KOPT-K1 (cell line): ENCODE results near the gene PIWIL1.

Experiments used
- H3K27ac ChIP-seq: fragments of 200-600 bp; sonication (generic); 2 replicates; pipeline ENCODE4 v1.5.1; 2016; ENCODE audit warnings: antibody characterized with exemption, mild to moderate bottlenecking, low read depth, low read length; ENCODE audit not compliant: poor library complexity, severe bottlenecking
- H3K36me3 ChIP-seq: fragments of 200-600 bp; sonication (generic); 2 replicates; pipeline ENCODE4 v1.5.1; 2017; ENCODE audit warnings: antibody characterized with exemption, mild to moderate bottlenecking, low read length, moderate library complexity; ENCODE audit not compliant: insufficient read depth
- H3K9me3 ChIP-seq: fragments of 200-600 bp; sonication (generic); 2 replicates; pipeline ENCODE4 v1.5.1; 2017; ENCODE audit warnings: antibody characterized with exemption, low read length, mild to moderate bottlenecking; ENCODE audit not compliant: insufficient read depth, poor library complexity, severe bottlenecking

PIWIL1 gene

DNA sequence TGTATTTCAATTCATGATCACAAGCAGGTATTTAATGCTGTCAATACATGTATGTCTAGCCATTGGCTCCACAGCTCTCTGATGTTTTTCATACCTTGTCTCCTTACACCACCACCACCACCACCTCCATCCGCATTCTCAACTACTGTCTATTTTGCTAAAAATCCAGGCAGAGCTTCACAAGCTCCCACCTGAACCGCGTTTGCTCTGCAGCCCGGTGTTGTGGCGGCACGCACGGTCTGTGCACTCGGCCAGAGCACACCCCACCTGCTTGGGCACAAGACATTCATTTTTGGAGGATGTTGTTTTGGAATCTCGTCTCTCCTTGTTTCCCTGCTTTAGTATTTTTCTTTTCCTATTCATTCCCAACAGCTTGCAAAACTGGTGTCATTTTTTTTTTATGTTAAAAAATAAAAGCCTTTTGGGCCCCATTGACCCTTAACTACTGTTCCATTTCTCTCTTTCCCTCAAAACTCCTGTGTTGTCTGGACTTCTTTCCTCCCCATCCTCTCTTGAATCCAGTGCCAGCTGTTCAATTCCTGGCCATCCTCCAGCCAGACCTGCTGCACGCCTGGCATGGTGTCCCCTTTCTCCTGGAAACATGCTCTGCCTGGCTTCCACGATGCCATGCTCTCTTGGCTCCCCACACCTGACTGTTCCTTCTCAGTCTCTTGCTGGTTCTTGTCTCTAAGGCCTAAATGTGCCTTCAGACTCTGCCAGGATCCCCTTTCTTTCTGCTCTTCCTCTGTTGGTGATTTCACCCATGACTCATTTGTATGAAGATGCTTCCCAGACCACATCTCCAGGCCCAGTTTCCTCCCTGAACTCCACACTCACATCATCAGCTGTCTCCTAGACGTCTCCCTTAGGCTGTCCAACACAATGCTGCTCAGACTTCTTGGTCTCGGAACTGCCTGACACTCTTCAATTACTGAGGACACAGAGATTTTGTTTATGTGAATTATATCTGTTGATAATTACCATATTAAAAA, 37.9 kb downstream of the PIWIL1 start:
- no peaks in the 10 kb centered on the region for H3K9me3 ChIP-seq
- H3K27ac ChIP-seq: no peak overlapping the region
- H3K36me3 ChIP-seq: no peaks in the 10 kb centered on the region

DNA sequence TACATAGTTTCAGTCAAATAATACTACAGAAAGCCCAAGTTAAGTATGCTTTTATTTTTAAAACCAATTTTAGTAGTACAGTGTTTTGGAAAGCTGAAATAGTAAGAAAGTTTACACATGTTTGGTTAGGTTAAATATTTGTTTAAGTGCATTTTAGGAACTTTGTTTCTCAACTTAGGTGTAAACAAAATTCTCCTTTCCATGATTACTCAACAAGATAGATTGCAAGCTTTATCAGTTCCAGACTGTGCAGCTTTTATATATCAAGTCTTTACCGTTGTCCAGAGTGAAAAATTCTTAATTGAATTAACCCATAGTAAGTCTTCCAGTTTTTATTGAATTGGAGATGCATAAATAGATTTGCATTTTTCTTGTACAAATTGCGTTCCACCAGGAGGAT, 45.1 kb downstream of the PIWIL1 start:
- Histone ChIP-seq H3K9me3 (peaks cover 10% of the 10 kb centered on the region), H3K36me3 (no peaks in the 10 kb centered on the region), H3K27ac (no peak overlapping the region)

DNA sequence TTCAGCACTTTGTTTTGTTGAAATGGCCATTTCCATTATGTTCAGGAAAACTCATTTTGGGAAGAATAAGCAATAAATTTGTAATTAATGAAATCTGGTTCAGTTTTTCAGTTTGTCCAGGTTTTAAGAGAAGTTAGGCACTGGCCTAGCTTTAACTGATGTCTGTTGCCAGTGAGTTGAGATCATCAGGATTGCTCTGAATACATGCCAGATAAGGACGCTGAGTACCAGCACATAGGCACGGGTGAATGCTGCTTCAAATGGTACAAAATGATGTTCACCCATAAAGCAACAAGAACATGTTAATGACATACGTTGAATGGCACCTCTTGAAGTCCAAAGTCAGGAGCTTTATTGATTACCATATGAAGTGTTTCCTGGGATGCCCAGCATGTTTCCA, 46.5 kb downstream of the PIWIL1 start:
- H3K27ac ChIP-seq: no peak overlapping the region
- peaks cover 14% of the 10 kb centered on the region for H3K9me3 ChIP-seq
- no peaks in the 10 kb centered on the region for H3K36me3 ChIP-seq

DNA sequence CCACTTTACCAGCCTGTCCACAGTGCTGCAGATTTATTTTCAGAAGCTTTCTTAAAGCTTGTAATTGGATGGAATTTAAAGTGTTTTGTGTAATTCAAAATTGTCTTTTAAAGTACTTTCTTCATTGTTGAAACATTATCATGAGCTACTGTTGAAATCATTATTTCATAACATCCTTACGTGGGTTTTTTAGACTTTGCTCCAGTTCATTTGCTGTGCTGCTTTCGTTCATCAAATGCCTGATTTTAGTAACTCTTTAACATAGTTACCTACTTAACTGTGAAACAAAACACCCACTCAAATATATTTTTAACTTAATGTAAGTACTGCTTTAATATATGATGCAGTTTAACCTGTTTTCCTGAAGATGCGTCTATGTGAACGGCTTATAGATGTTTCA, 47.5 kb downstream of the PIWIL1 start:
- Histone ChIP-seq H3K9me3 (peaks cover 14% of the 10 kb centered on the region), H3K36me3 (no peaks in the 10 kb centered on the region), H3K27ac (no peak overlapping the region)

DNA sequence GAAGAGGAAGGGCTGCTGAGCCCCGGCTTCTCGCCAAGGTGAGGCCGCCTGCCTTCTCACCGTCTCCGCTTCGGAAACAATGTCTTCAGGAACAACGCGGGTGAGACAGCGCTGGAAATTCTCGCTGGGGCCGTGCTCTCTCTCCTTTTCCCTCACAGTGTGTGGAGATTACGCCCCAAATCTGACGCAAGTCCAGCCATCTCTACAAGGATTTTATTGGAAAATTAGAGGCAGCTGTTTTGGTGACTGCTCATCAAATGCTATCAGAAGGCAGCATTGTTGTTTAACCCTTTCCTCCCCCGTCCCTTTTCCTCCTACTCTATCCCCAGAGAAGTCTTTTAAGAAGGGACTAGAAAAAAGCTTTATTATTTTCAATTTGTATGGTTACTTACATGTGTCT, 53.5 kb downstream of the PIWIL1 start:
- Histone ChIP-seq H3K9me3 (peaks cover 10% of the 10 kb centered on the region), H3K36me3 (no peaks in the 10 kb centered on the region), H3K27ac (no peak overlapping the region)

DNA sequence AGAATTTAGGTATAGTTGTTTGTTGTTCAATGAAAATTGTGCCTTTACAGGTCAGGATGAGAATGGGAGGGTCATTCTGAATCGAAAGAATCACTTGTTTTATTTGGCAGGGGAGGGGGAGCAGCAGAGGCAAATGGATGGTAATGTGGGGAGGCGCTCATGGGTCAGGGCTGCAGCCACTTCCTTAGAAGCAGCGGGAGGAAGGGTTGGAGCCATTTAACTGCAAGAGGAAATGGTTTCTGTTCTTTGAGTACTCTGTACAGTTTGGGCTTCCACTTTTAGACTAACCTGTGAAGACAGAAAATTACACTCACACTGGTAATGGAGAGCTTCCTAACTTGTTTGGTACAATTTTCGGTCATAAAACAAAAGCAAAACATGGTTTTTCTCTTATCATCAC, 57.2 kb downstream of the PIWIL1 start:
- Histone ChIP-seq H3K27ac (peak overlapping the region; percentile 44), H3K9me3 (no peaks in the 10 kb centered on the region), H3K36me3 (no peaks in the 10 kb centered on the region)

DNA sequence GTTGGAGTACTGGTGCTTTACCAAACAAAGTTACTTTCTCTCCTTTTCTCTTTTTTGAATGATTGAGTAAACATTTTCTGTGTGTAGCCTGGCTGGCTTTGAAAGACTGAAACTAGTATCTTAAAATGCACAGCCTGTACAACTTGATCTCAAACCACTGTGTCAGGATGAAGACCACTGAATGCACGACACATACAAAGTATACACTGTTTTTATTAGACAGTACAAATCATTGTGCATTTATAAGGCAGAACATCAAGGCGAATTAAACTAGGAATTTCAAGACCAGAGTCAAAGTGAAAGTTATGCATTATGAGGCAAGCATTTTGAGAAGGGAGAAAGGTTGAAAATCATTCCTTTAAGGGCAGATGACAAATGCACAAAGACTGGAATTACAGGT, 59.0 kb downstream of the PIWIL1 start:
- H3K27ac ChIP-seq: no peak overlapping the region
- H3K9me3 ChIP-seq: no peaks in the 10 kb centered on the region
- no peaks in the 10 kb centered on the region for H3K36me3 ChIP-seq

DNA sequence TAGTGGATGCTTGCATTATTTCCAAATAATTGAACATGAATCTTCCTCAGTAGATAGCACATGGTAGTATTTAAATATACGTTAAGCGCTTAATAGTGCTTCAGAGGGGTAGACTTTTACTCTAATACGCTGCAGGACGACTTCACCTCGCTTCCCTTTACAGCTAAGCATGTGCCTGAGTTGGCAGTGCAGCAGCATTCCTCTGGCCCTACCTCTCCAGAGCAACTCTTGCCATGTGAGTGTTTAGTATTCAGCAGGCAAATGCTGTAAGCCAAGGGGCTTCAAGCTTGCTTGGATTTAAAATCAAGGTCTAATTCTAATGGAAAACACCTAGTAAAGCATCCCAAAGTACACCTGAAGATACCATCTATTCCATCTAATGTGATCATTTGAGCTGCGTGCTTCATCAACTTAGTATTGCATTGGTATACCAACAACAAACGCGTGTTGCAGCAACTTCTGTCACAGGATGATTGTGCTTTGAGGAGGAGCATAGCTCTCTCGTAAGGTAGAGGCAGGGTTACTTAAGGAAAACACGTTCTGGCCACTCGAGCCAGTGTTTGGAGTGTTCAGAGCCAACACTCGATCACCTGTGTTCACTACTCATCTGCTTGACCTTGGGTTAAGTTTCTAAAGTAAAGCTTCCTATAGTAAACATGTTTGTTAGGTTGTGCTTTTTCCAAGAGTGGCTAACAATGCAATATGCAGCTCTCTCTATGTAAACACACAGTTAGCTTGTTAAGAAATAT, 60.6 kb downstream of the PIWIL1 start:
- Histone ChIP-seq H3K36me3 (no peaks in the 10 kb centered on the region), H3K9me3 (no peaks in the 10 kb centered on the region), H3K27ac (no peak overlapping the region)

DNA sequence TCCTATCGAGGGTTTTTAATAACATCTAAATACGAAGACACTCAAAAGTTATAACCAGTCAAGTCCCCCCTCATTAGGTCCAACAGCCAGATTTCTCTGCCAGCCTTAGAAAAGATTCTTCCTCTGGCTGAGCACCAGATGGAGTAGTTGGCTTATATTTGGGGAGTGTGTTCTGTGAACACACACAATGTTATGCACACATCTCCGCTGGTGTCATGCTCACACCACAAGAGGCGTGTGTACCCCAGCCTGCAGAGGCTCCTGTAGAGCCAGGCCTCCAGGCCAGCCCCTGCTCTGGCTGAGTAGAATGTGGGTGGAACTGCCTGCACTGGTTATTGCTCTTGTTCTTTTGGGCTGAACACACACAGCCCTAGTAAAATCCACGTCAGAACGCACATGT, 64.0 kb downstream of the PIWIL1 start:
- Histone ChIP-seq H3K9me3 (no peaks in the 10 kb centered on the region), H3K36me3 (no peaks in the 10 kb centered on the region), H3K27ac (no peak overlapping the region)

DNA sequence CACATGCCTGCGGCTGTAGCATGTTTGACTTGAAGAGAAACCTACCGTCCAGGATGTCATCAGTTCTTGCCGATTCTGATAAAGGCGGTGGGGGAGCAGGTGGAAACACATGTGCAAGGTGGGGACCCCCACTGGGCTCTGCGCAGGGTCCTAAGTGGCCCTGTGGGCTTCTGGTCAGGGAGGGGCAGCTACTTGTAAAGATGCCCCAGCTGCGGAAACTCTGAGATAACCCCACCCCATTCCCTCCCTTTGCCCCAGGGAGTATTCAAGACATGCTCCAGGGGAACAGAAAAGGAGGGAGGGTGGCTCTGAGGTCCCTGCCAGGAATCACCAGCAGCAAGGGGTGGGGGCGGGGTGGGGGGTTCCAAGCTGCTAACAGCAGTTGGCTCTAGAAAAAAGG, 67.6 kb downstream of the PIWIL1 start:
- H3K27ac ChIP-seq: no peak overlapping the region
- H3K9me3 ChIP-seq: no peaks in the 10 kb centered on the region

DNA sequence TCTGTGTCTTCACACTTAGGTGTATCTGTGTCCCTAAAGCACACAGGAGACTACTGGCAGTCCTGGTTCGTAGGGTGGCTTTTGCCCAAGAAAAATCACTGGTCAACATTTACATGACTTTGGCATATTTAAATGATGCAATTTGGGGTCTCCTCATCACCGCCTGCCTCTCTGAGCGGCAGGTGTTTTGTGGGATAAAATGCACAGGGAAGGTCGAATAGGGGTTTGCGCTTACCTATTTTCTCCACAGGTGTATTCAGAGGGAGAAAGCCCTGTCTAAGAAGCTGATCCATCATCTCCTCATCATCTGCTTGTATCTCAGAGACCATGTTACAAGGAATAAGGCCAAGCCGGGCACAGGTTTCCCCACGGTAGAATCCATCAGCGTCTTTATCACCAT, 74.7 kb downstream of the PIWIL1 start:
- Histone ChIP-seq H3K27ac (no peak overlapping the region), H3K36me3 (no peaks in the 10 kb centered on the region), H3K9me3 (no peaks in the 10 kb centered on the region)

More for the DNA sequence above, 67.6 kb downstream of the PIWIL1 start:
- H3K36me3 ChIP-seq: no peaks in the 10 kb centered on the region

DNA sequence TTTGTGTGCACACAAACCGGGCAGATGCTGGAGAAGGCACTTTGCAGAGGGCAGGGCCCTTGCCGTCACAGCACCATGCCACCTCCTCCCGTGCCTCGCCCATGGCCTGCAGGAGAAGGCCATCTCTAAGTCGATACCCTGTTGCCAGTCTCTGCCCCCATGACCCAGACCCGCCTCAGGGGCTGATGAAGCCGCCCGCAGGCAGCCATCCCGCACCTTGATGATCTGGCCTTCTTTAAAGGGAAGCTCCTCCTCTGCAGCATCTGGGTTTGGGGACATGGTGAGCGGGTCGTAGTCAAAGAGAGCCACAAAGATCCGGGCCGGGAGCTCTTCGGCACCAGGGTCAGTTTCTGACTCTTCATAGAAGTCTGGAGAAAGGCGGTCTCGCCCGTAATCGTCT, 76.2 kb downstream of the PIWIL1 start:
- no peaks in the 10 kb centered on the region for H3K36me3 ChIP-seq
- no peaks in the 10 kb centered on the region for H3K9me3 ChIP-seq
- no peak overlapping the region for H3K27ac ChIP-seq

DNA sequence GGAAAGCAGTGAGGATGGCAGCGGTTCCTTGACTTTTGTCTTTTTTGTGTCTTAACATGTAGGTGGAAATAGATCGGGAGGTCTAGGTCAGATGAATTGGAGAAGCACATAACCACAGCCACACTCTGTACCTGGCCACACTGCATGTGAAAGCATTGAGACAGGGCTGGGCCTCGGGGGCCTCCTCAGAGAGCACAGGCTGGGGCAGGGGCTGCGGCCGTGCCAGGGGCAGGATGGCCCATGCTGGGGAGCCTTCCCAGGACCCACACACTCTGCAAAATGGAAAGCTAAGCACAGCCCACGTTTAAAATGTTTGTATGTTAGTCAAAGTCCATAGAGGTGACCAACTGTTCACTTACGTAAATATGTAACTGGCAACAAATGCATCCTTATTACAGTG, 76.7 kb downstream of the PIWIL1 start:
- Histone ChIP-seq H3K36me3 (no peaks in the 10 kb centered on the region), H3K9me3 (no peaks in the 10 kb centered on the region), H3K27ac (no peak overlapping the region)

DNA sequence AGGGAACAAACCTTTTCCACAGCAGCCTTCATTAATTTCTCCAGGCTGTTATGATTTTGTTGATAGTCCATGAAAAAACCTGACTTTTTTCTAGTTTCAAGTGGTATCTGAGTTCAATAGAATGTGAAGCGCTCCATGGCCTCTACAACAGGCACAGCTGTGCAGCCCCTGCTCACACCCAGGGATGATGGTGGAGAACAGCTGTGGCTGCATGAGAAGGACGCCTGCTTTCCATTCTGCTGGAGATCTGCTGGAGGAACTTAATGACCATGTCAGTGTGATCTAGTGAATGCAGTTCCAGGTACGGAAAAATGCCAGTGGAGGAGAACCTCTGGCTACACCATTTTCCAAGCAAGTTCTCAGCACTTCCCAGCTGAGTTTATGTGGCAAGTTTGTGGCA, 80.6 kb downstream of the PIWIL1 start:
- Histone ChIP-seq H3K27ac (no peak overlapping the region), H3K36me3 (no peaks in the 10 kb centered on the region), H3K9me3 (no peaks in the 10 kb centered on the region)

DNA sequence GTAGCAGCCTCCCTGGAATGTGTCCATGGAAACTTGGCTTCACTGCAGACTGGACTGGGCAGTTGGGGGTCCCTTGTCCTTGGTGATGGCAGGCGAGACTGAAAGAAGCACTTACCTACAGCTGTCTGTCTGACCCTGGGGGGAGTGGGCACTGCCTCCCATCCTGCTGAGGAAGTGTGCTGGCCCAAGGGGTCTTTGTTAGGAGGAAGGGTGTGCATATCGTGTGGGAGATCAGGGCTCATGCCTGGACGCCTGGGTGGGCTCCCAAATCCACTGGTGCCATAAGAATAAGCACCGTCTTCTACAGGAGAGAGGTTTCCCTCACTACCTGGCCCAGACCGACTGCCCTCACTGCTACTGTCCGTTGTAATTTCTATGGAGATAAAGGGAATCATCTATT, 81.4 kb downstream of the PIWIL1 start:
- Histone ChIP-seq H3K27ac (no peak overlapping the region), H3K36me3 (no peaks in the 10 kb centered on the region), H3K9me3 (no peaks in the 10 kb centered on the region)
